Activated T-cell treated with anti-CD3 and anti-CD28 coated beads, Interleukin-2, amount 50 U/mL, for 72 hours (primary cell): ENCODE measurements around the gene IL17RD. TPM values are rescaled to one million over a fixed set of nuclear protein-coding genes. Genes with fewer than 3 reads are reported as not detected.

Source experiments
- ATAC-seq, 2 donors: fragments of 150-1000 bp; cut with Tn5 transposase; replicated peaks in 1 of 2; 2 replicates each; pipeline ENCODE4 v1.10.0; 2021; ENCODE audit warnings: moderate library complexity in 2 of 2, mild to moderate bottlenecking in 1 of 2
- DNase-seq, 2 donors: peaks; one replicate each; pipeline ENCODE4 v3.0.0; 2021 to 2022; ENCODE audit warnings: mixed read lengths in 1 of 2
- H3K27ac Mint-ChIP-seq: one replicate; pipeline ENCODE4 v1.8.0; 2022; ENCODE audit warnings: mild to moderate bottlenecking, moderate library complexity, mixed read lengths
- H3K27me3 Mint-ChIP-seq: one replicate; pipeline ENCODE4 v1.8.0; 2022; ENCODE audit warnings: low read depth, mixed read lengths
- H3K36me3 Mint-ChIP-seq, 2 donors: one replicate each; pipeline ENCODE4 v1.8.0; 2022; ENCODE audit warnings: mixed read lengths in 2 of 2, mild to moderate bottlenecking in 1 of 2; ENCODE audit not compliant: insufficient read depth in 2 of 2
- H3K4me1 Mint-ChIP-seq: one replicate; pipeline ENCODE4 v1.8.0; 2022; ENCODE audit warnings: low read depth, mixed read lengths
- H3K4me3 Mint-ChIP-seq, 2 donors: one replicate each; pipeline ENCODE4 v1.8.0; 2022; ENCODE audit warnings: mild to moderate bottlenecking in 2 of 2, mixed read lengths in 2 of 2, moderate library complexity in 2 of 2
- H3K9me3 Mint-ChIP-seq, 2 donors: one replicate each; pipeline ENCODE4 v1.8.0; 2022; ENCODE audit warnings: mixed read lengths in 2 of 2
- total RNA-seq, 2 donors: library from RNA; stranded (reverse); gene quantifications; one replicate each; pipeline ENCODE4 v1.2.3, GENCODE V29; 2022

Gene IL17RD
- total RNA-seq, 2 donors from 2014 or later: 0.07 to 0.09 TPM

DNA sequence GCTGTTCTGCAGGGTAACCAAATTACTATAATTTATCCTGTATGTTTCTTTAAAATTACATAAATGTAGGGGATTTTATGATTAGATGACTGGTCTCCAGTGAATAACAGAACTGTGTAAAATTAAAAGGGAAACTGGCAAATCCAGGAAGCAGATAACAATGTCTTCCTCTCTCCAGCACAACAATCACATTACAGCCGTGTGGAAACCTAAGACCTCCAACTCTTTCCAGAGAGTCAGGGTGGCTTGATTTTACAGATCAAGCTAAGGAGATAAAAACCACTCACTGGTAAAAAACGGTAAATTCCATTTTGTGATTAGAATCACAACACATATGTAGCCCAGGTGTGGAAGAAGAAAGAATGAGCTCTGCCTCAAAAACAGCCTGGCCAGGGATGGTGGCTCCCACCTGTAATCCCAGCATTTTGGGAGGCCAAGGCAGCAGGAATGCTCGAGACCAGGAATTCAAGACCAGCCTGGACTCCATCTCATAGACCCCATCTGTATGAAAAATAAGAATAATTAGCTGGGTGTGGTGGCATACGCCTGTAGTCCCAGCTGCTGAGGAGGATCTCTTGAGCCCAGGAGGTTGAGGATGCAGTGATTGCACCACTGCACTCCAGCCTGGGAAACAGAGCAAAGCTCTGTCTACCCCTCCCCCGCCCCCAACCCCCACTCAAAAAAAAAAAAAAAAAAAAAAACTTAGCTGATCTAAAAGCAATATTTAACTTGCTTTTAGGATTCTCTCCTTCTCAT is 29.0 kb downstream of the IL17RD start:
- Mint-ChIP-seq H3K4me1 (no peaks in the 10 kb centered on the region), H3K36me3 (no peaks in the 10 kb centered on the region), H3K9me3 (no peaks in the 10 kb centered on the region), H3K27me3 (peaks cover 22% of the 10 kb centered on the region), H3K4me3 (no peak overlapping the region), H3K27ac (no peak overlapping the region)
- DNase-seq: no peak
- no peak for ATAC-seq

DNA sequence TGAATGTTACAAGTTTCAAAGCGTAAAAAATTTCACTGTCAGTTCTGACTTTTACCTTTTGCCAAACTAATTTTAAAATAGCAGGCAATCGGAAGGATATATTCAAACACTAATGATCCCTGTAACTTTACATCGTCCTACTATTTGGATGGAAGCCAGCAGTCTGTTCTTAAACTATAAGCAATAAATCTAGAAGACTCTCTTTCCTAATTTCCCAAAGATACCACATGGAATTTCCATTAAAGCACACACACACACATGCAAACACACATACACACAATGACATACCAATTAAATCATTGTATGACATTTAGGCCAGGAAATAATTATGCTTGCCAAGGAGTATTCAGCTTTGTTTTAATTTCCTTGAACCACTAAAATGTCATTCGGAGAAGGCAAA is 32.0 kb downstream of the IL17RD start:
- ATAC-seq (no peak), DNase-seq (no peak)
- H3K9me3 Mint-ChIP-seq: no peaks in the 10 kb centered on the region
- H3K36me3 Mint-ChIP-seq: no peaks in the 10 kb centered on the region
- no peak overlapping the region for H3K27ac Mint-ChIP-seq
- H3K4me3 Mint-ChIP-seq: no peak overlapping the region
- H3K4me1 Mint-ChIP-seq: no peaks in the 10 kb centered on the region
- peaks cover 23% of the 10 kb centered on the region for H3K27me3 Mint-ChIP-seq

DNA sequence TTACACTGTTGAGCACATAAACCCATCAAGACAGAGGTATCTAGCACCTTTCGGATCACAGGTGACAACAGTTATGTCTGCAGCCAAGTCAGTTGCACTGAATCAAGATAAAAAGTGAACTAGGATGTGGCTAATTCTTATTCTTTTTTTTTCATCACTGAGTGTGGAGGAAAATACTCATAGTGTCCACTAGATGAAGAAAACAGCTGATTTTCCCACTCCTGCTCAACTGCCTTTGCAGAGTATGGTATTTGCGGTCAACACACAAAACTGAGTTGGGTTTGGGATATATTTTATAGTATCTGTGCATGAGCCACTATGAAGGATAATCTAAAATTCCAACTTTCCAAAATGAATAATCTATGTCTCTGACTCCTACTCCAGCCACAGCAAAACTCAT is 32.5 kb downstream of the IL17RD start:
- peaks cover 23% of the 10 kb centered on the region for H3K27me3 Mint-ChIP-seq
- H3K4me1 Mint-ChIP-seq: no peaks in the 10 kb centered on the region
- H3K36me3 Mint-ChIP-seq: no peaks in the 10 kb centered on the region
- no peaks in the 10 kb centered on the region for H3K9me3 Mint-ChIP-seq
- no peak for ATAC-seq
- no peak for DNase-seq
- H3K27ac Mint-ChIP-seq: no peak overlapping the region
- H3K4me3 Mint-ChIP-seq: no peak overlapping the region

GRCh38 chr3:57131210-57131588 is 34.0 kb downstream of the IL17RD start:
- Mint-ChIP-seq H3K4me3 (no peak overlapping the region), H3K36me3 (no peaks in the 10 kb centered on the region), H3K4me1 (no peaks in the 10 kb centered on the region), H3K27ac (no peak overlapping the region), H3K27me3 (peaks cover 11% of the 10 kb centered on the region), H3K9me3 (no peaks in the 10 kb centered on the region)
- DNase-seq (no peak), ATAC-seq (no peak)

DNA sequence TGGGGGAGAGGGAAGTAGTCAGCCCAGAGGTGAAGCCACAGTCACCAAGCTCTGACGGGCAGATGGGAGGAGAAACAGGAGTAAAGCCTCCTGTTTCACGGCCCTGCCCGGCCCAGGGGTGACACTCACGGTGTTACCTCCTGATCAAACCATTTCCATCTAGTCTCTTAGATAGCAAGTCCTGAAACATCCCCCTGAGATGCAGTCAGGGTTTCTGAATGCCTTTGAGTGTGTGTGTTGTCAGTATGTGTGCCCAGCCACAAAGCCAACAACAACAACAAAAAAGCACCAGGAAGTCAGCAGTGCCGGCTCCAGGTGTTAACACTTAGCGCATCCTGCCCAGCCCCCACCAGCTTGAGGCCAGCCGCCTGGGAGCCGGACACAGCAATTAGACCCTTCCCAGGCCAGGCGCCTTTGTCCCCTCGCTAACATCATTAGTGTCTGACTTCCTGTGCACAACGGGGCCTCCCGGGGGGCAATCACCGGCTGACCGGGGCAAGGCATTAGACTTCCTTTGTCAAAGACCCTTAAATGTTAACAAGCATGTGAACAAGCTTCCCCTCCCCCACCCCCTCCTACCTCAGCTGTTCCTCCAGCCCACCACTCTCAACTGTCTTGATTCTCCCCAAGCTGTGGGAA is 34.5 kb downstream of the IL17RD start:
- Mint-ChIP-seq H3K9me3 (no peaks in the 10 kb centered on the region), H3K27ac (no peak overlapping the region)
- no peak for ATAC-seq

GRCh38 chr3:57128826-57129667 is 36.1 kb downstream of the IL17RD start:
- Mint-ChIP-seq H3K27me3 (peaks cover 11% of the 10 kb centered on the region), H3K27ac (no peak overlapping the region), H3K9me3 (no peaks in the 10 kb centered on the region), H3K36me3 (no peaks in the 10 kb centered on the region), H3K4me1 (no peaks in the 10 kb centered on the region), H3K4me3 (no peak overlapping the region)
- ATAC-seq (no peak), DNase-seq (no peak)

More for the DNA sequence above, 34.5 kb downstream of the IL17RD start:
- DNase-seq: no peak
- Mint-ChIP-seq H3K36me3 (no peaks in the 10 kb centered on the region), H3K4me1 (no peaks in the 10 kb centered on the region), H3K4me3 (no peak overlapping the region), H3K27me3 (peaks cover 11% of the 10 kb centered on the region)

GRCh38 chr3:57127891-57128518 is 37.1 kb downstream of the IL17RD start:
- Mint-ChIP-seq H3K27me3 (peaks cover 16% of the 10 kb centered on the region), H3K27ac (no peak overlapping the region), H3K36me3 (no peaks in the 10 kb centered on the region), H3K4me3 (no peak overlapping the region), H3K9me3 (no peaks in the 10 kb centered on the region), H3K4me1 (no peaks in the 10 kb centered on the region)
- ATAC-seq: no peak
- no peak for DNase-seq

- Mint-ChIP-seq H3K36me3 (no peaks in the 10 kb centered on the region), H3K4me1 (no peaks in the 10 kb centered on the region), H3K27ac (no peak overlapping the region), H3K4me3 (no peak overlapping the region), H3K27me3 (peaks cover 24% of the 10 kb centered on the region), H3K9me3 (no peaks in the 10 kb centered on the region)
- DNase-seq: no peak
- no peak for ATAC-seq
Measured at GRCh38 chr3:57126244-57126643, 38.9 kb downstream of the IL17RD start.

DNA sequence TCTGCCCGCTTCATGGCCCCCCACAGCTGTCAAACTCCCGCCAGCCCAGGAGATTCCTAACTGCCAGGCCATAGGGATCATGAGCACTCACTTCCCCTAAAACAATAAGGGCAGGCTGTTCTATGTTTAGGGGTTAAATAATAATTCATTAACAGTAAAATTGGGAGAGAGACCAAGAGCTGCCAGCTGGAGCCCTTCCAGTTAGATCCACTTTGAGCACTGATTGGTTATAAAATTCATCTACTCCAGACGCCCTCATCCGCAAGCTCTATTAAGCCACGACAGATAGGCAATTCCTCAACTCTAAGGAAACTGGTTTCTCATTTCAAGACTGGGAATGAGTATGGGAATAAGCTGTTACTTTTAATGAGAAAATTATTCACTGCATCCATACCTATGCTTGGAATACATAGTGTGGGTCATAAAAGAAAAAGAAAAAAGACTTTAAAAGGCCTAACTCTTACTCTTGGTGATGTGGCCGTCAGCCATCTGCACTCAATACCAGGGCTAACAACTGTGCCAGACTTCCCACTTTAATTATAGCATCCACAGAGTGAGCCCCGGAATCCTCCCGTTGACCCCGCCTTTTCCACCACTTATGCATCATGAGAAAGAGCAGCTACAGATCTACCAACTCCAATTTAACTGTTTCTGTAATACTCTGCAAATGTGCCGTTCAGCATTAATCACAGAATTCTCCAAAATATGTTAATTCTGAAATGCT is 44.5 kb downstream of the IL17RD start:
- no peak overlapping the region for H3K4me3 Mint-ChIP-seq
- no peaks in the 10 kb centered on the region for H3K9me3 Mint-ChIP-seq
- ATAC-seq (no peak), DNase-seq (no peak)
- H3K27me3 Mint-ChIP-seq: peaks cover 18% of the 10 kb centered on the region
- H3K36me3 Mint-ChIP-seq: no peaks in the 10 kb centered on the region
- no peaks in the 10 kb centered on the region for H3K4me1 Mint-ChIP-seq
- H3K27ac Mint-ChIP-seq: no peak overlapping the region

- ATAC-seq (no peak), DNase-seq (no peak)
- peaks cover 18% of the 10 kb centered on the region for H3K27me3 Mint-ChIP-seq
- H3K36me3 Mint-ChIP-seq: no peaks in the 10 kb centered on the region
- no peak overlapping the region for H3K4me3 Mint-ChIP-seq
- no peak overlapping the region for H3K27ac Mint-ChIP-seq
- no peaks in the 10 kb centered on the region for H3K4me1 Mint-ChIP-seq
- no peaks in the 10 kb centered on the region for H3K9me3 Mint-ChIP-seq
Measured at GRCh38 chr3:57120040-57120439, 45.1 kb downstream of the IL17RD start.

GRCh38 chr3:57118254-57118653 is 46.9 kb downstream of the IL17RD start:
- Mint-ChIP-seq H3K27me3 (peaks cover 15% of the 10 kb centered on the region), H3K4me1 (no peaks in the 10 kb centered on the region), H3K36me3 (no peaks in the 10 kb centered on the region), H3K27ac (no peak overlapping the region), H3K9me3 (no peaks in the 10 kb centered on the region), H3K4me3 (no peak overlapping the region)
- DNase-seq: no peak
- ATAC-seq: no peak

GRCh38 chr3:57116501-57116900 is 48.7 kb downstream of the IL17RD start:
- no peak for ATAC-seq
- peaks cover 7% of the 10 kb centered on the region for H3K27me3 Mint-ChIP-seq

More at GRCh38 chr3:57116501-57116900, 48.7 kb downstream of the IL17RD start:
- Mint-ChIP-seq H3K27ac (no peak overlapping the region), H3K36me3 (no peaks in the 10 kb centered on the region), H3K9me3 (no peaks in the 10 kb centered on the region), H3K4me3 (no peak overlapping the region), H3K4me1 (no peaks in the 10 kb centered on the region)
- no peak for DNase-seq
